ENCODE data around the gene CHAD. TPM values are rescaled to one million over a fixed set of nuclear protein-coding genes. Genes with fewer than 3 reads are reported as not detected.

The CHAD gene
- total RNA-seq, 4 donors from 2014 or later: not detected

- no peak for TF ChIP-seq CTCF (IDR thresholded peaks at IDR 0.05; ENCODE audit: low read depth)
These were observed 3.5 kb downstream of the CHAD start for GRCh38 chr17:50465171-50465570.

GRCh38 chr17:50464736-50465135 is 3.9 kb downstream of the CHAD start:
- TF ChIP-seq CTCF (IDR thresholded peaks at IDR 0.05; ENCODE audit: low read depth): no peak

- no peak for TF ChIP-seq CTCF (IDR thresholded peaks at IDR 0.05; ENCODE audit: low read depth)
These were observed 4.6 kb downstream of the CHAD start for GRCh38 chr17:50464121-50464520.

- TF ChIP-seq CTCF (IDR thresholded peaks at IDR 0.05; ENCODE audit: low read depth): no peak
These were observed 6.2 kb downstream of the CHAD start for GRCh38 chr17:50462446-50462845.

GRCh38 chr17:50461550-50462132 is 7.0 kb downstream of the CHAD start:
- TF ChIP-seq CTCF (IDR thresholded peaks at IDR 0.05; ENCODE audit: low read depth): no peak

- TF ChIP-seq CTCF (IDR thresholded peaks at IDR 0.05; ENCODE audit: low read depth): no peak
These were observed 7.7 kb downstream of the CHAD start for GRCh38 chr17:50460831-50461526.

GRCh38 chr17:50459756-50460155 is 8.9 kb downstream of the CHAD start:
- no peak for TF ChIP-seq CTCF (IDR thresholded peaks at IDR 0.05; ENCODE audit: low read depth)
